HG02870 (cell line): ENCODE measurements around the gene FBLN1.

ENCODE experiments used
- ATAC-seq: cut with Tn5 transposase; IDR thresholded peaks from one replicate; pipeline ENCODE4 v1.9.1; 2021; ENCODE audit warnings: mild to moderate bottlenecking, moderate library complexity; ENCODE audit not compliant: unreplicated experiment

Gene FBLN1

DNA sequence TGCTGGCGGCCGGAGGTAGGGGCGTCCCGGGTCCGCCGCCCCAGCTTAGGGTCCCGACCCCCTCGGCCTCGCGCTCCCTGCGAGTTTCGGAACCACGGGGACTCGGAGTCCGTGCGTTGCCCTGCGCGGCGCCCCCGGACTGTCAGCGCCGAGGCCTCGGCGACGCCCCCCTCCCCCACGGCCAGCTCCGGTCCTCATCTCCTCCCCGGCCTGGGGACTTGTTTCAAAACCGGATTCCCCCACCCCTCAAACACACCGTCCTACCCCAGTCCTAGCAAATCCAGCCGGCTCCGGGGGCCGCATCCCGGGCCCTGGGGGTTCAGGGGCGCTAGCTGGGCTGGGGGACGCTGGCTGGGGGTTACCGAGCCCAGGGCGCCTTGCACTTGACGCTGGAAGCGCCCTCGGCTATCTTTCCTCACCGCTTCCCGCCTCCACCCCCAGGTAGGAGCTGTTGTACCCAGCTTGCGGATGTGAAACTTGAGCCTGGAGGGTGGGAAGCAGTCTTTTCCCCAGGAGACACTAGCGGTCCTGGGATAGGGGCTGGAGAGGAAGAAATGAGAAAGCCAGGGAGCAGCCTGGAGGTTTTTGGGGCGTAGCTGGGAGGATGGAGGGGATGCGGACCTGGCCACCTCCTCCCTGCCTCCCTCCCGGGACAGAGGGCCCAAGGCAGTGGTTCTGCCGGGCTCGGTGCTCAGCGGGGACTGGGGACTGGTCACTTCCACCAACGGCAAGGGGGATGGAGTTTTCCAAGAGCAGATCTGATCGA lies 550 bp downstream of the FBLN1 start:
- ATAC-seq = no peak

DNA sequence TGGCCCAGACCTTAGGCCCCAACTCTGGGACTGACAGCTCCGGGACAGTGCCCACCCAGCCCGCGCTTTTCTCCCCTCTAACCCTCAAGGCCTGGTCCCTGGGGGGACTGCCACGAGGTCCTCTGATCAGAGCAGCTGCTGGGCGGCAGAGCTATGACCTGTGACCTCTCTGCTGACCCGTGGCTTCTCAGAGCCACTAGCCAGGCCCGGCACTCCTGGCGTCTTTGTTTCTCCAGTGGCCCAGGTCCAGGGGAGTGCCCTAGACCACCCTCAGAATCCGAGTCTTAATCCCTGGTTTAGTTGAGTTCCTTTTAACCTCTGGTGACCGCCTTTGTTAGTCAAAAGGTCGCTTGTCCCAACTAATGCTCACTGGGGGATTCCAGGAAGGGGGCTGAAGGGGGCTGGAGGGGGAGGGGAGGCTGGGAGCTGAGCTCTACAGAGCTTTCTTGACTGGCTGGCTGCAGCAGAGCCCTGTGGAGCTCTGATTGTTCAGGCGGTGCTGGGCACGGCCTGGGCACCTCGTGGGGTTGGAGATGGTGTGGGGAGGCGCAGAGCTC lies 1.2 kb downstream of the FBLN1 start:
- no peak for ATAC-seq

DNA sequence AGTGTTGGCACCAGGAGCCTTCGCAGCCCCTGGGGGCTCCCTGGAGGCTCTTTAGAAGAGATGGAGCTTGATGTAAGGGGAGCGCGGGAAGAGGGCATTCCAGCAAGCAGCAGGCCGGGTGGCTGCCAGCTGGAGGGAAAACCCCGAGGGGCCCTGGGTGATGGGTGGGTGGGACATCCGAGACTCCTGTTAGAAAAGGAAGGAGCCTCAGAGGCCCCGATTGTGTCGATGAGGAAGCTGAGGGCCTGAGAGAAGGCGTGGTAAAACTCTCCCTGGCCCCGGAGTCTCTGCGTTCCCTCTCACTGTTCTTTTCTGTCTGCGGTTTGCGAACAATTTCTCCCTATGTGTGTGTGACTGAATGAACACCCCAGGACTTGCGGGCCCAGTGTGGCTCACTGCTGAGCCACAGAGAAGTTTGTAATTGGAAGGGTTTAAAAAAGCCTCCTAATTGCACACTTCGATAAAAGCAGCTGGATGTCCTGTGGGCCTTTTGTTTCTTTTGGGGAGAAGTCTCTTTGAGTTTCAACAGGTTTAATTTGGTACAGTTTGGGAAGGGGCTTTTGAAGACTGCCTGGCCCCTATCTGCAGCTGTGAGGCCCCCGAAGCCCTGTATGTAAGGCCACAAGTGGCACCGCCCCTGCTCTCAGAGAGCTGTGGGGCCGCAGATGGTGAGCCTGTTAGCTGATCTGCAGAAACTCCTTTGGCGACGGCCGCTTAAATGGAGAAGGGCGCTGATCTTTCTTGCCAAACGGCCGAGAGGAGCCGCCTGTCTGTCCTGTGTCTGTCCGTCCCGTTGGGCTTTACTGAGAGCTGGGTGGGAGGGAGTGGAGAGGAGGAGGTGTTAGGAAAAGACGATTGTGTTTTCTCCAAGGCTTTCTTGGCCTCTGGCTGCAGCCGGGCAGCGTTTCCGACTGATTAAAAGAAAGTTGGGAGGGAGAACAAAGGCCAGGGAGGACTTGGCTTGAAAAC lies 2.0 kb downstream of the FBLN1 start:
- ATAC-seq = no peak

DNA sequence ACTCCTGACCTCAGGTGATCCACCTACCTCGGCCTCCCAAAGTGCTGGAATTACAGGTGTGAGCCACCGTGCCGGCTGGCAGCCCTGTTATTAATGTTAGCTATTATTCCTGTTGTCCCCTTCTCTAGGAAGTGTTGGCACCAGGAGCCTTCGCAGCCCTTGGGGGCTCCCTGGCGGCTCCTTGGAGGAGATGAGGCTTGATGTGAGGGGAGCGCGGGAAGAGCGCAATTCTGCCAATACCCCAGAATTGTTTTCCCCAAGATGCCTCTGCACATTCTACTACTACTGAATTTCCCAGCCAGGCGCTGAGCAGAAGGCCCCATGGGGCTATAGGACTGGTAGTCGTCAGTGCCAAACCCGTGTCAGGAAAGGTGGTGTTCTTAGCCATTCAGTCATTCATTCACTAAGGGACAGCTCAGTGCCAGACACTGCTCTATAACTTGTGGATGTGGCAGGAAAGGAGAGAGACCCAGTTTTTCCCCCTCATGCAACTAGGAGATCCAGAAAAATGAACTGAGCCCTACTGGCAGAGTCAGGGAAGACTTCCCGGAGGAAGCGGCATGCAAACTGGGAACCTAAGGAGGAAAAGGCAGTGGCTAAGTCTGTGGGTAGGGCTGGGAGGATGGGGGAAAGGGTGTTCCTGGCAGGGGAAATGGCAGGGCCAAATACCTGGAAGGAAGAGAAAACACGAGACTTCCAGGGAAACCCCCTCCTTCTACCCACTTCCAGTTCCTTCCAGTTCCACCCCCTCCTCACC lies 3.5 kb downstream of the FBLN1 start:
- no peak for ATAC-seq

DNA sequence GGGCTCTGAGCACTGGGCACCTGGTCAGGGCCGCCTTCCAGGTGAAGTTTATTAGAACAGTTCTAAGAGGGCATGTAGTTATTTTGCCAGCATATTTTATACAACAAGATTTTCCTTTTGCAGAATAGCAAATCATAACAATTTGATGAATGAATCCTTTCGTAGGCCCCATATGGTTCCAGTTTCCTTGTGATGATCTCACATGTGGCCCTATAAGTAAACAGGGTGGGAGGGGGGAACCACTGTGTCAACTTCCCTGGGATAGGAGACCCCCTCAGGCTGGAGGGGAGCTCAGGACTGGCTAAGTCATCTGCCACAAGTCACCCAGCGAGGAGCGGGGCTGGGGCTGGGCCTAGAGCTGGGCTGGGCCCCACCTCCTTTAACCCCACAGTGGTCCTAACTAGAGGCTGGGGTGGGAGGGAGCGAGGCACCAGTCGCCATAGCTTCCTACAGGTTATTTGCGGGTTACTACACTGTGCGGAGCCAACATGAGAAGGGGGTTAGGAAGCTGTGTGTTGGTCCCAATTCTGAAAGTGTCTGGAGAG lies 4.2 kb downstream of the FBLN1 start:
- ATAC-seq = no peak

DNA sequence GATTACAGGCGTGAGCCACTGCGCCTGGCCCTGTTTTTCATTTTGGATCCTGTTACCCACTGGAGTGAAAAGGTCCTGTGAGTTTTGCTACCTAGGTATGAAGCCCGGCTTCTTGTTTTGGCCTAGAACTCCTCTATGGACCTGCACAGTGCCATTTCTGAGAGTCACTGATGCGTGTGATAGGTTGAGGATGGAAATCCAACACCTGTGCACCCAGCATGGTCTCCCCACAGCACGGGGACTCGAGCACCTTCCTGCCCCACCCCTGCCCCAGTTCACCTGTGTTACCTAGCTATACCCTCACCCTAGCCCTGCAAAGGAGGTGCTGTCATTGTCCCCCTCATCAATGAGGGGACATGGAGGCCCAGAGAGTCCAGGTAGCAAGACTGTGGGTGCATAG lies 5.1 kb downstream of the FBLN1 start:
- no peak for ATAC-seq

DNA sequence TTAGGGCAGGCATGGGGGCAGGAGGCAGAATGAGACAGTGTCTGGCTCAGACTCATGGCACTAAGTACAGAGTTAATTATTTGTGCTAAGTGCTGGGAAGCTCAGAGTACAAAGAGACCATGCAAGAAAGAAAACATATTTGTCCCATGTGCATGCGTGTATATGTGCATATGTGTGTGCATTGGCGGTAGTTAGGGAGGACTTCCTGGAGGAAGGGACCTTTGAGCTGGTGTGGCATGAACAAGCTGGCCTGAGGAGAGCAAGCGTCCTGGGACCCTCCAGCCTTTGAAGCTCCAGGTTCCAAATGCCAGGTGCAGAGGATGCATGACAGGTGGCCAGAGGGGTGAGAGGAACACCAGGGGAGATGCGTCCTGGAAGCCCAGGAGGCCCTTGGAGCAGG lies 6.1 kb downstream of the FBLN1 start:
- no peak for ATAC-seq

DNA sequence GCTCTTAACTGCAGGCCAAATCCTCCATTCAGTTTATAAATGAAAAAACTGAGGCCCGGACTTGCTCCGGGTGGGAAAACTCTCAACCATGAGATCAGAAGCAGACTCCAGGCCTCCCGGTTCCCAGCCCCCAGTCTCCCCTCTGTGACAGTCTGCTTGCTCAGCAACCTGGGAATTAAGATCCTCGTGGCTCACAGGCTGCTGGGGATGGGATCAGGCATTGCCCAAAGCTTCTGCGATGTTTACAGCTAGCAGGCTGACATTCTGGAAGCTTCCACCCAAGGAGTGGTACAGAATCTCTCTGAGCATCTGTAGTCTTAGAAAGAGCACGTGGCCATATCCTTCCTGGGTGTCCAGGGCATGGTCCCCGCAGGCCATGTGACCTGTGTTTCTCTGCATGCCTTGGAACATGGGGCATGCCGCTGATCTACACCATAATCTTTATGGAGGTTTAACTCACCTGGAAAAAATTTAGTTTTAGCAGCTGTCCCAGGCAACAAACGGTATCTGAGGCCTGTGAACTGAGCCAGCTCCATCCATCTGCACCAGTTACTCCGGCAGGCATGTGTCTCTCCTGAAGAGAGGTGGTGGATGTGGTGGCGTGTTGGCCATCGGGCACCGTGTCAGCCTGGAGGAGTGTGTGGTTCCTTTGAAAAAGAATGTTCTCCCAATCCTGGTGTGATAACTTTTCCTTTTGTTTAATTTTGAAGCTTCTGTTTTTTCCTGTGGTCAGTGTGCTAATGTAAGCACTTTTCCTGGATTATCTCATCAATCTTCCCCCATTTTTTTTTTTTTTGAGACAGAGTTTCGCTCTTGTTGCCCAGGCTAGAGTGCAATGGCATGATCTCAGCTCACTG lies 7.9 kb downstream of the FBLN1 start:
- ATAC-seq = no peak

DNA sequence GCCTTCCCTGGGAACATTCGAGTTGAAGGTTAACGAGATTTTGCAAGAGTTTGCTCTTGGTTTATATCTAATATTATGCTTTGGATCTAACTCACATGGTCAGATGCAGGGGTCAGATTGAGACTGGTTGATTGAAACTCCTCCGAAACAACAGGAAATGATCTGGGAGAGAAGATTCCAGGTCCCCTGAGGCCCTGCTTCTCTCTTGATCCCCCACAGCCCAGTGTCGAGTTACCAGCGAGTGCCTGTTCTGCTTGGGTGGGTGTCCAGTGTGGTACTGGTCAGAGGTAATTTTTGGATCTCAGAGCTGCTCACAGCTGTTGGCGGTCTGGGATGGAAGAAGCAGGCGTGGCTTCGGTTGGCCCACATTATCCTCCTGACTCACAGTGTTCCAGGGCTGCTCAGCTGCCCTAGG lies 9.2 kb downstream of the FBLN1 start:
- ATAC-seq = no peak

DNA sequence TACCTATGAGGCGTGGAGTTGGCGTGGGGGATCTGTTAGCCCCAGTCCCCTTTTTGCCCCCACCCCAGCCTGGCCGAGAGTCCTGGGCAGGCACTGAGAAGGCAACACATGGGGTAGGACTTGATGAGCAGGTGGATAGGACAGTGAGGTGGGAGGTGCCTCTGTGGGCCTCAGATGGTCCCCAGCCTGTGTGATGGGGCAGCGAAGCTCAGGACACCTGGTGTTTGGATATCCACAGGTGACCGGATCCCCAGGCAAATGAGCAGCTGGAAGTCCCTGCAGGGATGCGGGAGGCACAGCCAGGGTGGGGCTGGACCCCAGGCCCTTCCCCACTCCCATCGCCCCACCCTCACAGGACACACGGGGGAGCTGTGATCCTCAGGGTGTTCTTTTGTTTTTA lies 9.7 kb downstream of the FBLN1 start:
- no peak for ATAC-seq

DNA sequence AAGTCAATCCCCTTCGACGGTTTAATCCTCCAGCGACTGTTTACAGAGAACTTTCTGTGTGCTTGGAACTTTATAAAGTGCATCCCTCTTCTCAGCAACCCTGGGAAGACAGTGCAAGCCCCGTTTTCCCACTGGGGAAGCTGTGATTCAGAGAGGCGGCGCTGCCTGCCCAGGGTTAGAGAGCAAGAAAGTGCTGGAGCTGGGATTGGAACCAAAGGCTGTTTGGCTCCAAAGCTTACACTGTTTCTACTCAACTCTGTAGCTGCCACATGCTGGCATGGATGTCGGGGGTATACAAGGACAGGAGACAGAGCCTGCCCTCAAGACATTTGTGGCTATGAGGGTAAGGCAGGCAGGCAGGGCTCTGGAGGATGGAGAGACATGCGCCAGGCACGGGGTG lies 13.0 kb downstream of the FBLN1 start:
- ATAC-seq = no peak

DNA sequence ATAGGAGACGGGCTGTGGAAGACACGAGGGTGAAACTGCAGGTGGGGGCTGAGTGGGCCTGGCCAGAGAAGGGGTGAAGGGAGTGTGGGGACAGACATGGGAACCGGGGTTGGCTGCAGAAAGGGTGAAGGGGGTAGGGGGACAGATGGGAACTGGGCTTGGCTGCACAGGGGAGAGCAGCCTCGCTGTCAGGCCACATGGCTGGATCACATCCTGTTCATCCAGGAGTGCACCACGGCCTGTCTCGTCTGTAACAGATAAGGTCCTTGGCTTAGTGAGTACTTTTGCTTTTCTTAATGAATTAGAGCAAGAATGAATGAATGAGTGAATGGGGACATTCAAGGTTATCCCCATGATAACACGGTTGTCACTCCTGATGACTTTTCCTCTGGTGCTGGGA lies 13.5 kb downstream of the FBLN1 start:
- ATAC-seq = no peak

DNA sequence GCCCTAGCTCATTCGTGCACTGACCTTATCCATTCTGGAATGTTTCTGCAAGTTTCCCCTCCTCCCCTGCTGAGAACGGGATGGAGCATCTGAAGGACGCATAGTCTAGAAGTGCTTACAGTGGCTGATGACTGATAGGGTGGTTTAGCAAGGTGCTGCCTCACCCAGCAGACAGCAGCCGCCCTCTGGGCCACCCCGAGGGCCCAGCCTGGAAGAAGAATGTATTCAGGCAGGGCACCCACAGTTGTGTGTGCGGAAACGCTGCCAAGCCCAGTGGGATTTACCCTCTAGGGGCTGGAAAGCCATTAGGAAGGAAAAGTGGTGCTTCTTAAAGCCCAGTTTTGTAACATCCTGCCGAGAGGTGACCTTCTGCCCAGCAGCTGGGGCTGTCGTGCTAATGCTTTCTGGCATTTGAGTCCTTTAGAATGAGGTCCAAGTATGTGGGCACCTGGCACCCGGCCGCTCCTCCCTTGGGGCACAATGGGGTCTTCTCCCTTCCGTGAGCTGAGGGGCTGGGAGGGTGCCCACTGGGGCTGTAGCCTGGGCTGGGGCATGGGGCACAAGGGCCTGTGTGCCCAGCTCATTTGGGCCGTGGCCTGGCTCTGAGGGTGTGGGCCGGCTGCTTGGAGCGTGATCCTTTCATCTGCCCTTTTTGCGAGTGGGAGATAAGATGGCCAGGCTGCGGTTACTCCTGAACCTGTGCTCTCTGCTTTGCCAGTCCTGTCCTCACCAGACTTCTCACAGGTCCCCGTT lies 14.4 kb downstream of the FBLN1 start:
- ATAC-seq = no peak

DNA sequence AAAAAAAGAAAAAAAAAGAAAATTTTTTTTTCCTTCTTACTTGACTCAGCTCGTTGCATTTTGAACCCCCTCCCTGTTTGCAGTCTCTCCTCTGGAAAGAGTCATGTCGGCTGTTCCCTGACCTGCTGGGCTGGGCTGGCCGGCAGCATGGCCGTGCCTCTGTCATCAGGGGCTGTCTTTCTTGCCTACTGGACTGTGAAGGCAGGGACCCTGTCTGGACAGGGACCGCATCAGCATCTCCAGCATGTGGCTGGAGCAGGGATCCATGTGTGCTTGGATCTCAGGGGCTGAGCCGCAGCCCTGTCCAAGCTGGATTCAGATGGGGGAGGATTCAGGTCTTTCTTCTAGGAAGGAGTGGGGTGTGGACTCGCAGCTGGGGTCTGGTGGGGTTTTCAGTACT lies 15.5 kb downstream of the FBLN1 start:
- ATAC-seq = no peak

DNA sequence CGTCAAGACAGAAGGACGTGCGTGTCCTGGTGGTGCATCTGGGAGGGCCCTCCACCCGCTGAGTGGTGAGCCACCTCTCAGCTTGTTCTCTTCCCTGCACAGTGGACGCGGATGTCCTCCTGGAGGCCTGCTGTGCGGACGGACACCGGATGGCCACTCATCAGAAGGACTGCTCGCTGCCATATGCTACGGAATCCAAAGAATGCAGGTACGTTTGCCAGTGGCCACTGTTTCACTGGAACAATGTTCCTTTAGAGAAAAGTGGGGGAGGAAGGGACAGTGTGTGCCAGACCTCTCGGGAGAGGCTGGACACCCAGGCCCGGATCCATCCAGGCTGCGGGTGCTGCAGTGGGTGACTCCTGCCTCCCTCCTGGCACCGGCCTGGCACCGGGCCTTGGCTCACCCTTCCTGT lies 15.9 kb downstream of the FBLN1 start:
- no peak for ATAC-seq

DNA sequence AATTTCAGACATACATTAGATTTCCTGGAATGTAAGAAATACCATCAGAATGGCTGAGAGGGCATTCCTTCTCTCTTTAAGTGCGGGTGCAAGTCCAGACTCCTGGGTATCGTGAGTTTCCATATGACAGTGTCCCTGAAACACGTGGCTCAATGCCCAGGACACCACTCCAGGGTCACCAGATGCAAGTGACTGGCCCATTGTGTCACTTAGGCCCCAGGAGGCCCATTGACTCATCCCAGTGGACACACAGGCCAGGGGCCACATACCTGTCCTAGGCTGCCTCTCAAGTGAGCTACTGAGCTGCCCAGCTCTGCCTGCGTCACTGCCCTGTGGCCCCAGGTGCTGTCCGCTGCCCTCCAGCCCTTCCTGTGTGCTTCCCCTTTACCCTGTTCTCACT lies 18.5 kb downstream of the FBLN1 start:
- no peak for ATAC-seq

DNA sequence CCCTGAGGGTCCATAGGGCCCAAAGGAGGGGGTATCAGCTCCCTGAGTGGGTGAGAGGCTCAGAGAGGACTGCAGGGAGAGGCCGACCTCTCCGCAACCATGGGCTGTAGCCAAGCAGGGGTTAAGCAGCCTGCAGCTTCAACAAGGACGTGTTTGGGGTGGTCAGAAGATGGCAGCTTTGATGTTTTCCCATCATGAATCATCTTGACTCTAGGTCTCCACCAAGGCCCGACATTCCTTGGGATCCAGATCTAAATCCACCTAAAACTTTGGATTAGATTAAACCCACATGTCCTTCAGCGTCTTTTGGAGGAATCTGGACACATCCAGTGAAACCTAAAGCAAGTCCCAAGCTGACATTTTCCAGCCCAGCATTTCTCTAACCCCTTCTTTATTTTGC lies 19.8 kb downstream of the FBLN1 start:
- ATAC-seq = no peak

DNA sequence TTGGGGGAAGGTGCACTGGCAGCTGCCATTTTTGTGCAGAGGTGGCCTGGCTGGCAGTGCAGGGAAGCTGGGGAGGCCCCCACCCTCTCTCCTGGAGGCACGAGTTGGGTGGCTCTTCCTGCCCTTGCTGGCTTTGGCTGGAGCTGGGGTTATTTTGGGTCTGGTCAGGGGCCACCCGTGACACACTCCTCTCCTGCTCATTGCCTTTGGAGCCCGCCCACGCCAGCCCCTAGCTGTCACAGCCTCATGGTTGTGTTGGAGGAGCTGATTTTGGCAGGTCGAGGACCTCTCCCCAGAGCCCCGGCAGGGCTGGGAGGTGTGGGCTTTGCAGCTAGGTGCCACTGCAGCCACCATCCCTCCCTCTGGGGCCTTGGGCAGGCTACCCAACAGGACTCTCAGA lies 21.5 kb downstream of the FBLN1 start:
- no peak for ATAC-seq

DNA sequence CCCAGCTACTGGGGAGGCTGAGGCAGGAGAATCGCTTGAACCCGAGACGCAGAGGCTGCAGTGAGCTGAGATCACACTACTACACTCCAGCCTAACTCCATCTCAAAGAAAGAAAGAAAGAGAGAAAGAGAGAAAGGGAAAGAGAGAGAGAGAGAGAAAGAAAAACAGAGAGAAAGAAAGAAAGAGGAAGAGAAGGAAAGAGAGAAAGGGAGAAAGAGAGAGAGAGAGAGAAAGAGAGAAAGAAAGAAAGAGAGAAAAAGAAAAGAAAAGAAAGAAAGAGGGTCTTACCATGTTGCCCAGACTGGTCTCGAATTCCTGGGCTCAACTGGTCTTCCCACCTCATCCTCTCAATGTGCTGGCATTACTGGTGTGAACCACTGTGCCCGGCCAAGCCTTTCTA lies 22.3 kb downstream of the FBLN1 start:
- no peak for ATAC-seq
